ENCODE measurements around the gene KMT2A. TPM values are rescaled to one million over a fixed set of nuclear protein-coding genes. Genes with fewer than 3 reads are reported as not detected.

KMT2A gene
- total RNA-seq, 1 donor from 2014 or later: 24.3 TPM

DNA sequence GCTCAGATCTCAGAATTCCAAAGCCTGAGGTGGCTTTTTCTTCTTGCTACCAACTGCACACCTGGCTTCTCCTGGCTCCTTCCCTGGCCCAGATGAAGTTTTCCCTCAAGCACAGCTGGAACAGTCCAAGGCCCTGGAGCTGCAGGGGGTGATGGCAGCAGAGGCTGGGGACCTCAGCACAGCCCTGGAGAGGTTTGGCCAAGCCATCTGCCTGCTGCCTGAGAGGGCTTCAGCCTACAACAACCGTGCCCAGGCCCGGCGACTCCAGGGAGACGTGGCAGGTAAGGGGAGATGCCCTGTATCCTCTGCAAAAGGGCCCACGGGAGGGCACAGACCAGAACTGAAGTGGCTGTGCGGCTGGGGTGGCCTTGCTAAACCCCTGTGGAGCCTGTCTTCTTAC lies 92.2 kb downstream of the KMT2A start:
- ATAC-seq: no peak
- no peak for DNase-seq (ENCODE audit: missing footprints)
- intact Hi-C loops (cut with DNase I): no loop called here

DNA sequence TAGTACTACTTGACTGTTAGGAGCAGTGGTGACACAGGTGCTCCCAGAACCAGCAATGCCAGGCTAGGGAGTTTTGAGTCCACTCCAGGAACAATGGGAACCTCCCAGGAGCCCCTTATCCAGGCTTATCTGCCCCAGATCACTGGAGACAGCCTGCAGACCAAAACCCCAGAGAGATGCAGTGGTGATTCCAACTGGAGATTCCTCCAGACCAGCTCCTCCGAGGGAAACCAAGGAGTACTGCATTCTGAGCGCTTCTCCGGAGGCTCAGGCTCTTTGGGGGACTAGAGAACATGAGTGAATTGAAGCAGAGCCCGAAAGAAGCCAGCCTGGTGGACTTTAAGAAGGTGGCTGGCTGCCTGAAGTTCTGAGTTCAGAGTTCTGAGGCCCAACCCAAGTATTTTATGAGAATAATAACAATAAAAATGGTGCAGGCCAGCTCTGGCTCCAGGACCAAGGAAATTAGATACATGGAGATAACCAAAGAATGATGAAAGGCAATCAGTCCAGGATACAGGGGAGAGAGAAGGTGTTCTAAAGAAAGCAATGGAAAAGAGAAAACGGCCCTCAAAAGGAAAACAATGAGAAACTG lies 93.4 kb downstream of the KMT2A start:
- ATAC-seq (no peak), DNase-seq (ENCODE audit: missing footprints) (no peak)
- intact Hi-C loops (cut with DNase I): no loop called here

DNA sequence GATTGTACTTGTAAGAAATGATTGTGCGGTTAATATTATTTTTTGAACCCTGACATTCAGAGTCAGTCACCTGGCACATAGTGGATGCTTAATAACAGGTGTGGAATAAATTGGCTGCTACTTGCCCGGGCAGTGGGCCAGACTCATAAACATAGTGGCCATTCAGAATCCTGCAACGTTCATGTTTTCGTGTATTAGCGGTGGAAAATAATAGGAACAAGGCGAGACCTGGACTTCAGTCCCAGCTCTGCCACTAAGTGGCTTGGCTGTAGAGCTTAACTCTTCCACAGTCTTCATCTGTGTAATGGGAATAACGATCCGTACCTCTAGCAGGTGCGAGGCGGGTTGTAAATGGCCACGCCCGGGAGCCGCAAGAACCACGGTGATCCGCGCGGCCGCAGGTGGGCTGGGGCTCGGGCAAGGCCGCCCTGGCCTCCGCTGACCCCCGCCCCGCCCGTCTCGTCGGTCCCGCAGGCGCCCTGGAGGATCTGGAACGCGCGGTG lies 93.9 kb downstream of the KMT2A start:
- no peak for ATAC-seq

DNA sequence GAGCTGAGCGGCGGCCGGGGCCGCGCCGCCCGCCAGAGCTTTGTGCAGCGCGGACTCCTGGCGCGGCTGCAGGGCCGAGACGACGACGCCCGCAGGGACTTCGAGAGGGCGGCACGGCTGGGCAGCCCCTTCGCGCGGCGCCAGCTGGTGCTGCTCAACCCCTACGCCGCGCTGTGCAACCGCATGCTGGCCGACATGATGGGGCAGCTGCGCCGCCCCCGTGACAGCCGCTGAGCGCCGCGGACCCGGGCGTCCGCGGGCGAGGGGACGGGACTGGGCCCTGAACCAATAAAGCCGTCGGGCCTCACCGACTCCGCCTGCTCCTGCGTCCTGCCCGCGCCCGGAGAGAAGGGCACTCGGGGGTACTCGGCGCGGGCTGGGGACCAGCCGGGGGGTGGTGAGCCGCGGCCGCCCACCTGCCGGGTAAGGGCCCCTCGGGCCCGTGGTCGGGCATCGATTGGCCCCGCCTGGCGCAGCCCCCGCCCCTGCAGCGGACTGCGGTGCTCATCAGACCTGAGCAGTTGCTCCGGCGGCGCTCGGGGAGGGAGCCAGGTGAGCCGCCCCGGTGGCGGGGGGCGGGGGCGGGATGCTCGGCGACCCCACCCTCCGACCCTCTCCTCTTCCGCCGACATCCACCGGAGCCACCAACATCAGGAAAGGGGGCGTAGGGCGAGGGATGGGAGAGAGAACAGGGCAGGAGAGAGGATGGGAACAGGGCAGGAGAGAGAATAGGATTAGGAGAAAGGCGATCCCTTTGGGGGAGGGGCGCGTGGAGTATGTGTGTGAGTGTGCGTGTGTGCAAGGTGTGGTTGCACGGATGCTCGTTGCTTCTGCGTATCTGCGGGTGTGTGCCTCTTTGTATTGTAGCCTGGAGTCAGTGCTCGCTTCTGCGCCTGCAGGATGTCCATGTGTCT lies 94.6 kb downstream of the KMT2A start, which contains the start of gene TMEM25:
TSS of gene TMEM25 (plus strand) at position 510 of the 914 bp plus-strand sequence. CDS start 610 bp downstream, outside the sequence.
- ATAC-seq: peak; percentile 78
- intact Hi-C loops (cut with DNase I): no loop called here
- DNase-seq (ENCODE audit: missing footprints): peak; percentile 80

More for the DNA sequence above, 93.9 kb downstream of the KMT2A start:
- intact Hi-C loops (cut with DNase I): no loop called here
- no peak for DNase-seq (ENCODE audit: missing footprints)

DNA sequence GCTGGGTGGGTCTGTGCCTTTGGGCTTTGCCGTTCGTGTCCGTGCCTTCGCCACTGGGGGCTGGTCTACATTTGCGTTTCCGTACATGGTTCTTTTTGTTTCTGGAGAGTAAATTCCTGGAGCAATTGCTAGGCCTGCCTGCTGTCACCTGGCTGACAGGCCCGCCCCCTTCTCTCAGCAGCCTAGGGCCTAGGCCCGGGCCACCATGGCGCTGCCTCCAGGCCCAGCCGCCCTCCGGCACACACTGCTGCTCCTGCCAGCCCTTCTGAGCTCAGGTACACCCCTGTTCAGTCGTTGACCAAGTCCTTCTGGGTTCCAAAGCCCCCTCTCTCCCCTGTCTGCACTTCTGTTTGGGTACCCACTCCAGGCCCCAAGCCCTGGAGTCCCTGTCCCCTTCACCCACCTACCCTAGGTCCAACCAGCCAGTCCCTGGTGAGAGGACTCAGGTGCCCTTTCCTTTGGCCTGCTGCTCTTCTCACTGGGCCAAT lies 95.3 kb downstream of the KMT2A start:
- DNase-seq (ENCODE audit: missing footprints): no peak
- no peak for ATAC-seq
- intact Hi-C loops (cut with DNase I): no loop called here

DNA sequence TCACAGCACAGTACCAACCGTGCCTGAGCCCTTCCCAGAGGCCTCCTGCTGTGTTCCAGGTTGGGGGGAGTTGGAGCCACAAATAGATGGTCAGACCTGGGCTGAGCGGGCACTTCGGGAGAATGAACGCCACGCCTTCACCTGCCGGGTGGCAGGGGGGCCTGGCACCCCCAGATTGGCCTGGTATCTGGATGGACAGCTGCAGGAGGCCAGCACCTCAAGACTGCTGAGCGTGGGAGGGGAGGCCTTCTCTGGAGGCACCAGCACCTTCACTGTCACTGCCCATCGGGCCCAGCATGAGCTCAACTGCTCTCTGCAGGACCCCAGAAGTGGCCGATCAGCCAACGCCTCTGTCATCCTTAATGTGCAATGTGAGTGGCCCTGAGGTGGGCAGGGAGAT lies 95.8 kb downstream of the KMT2A start:
- DNase-seq (ENCODE audit: missing footprints) (no peak), ATAC-seq (no peak)
- intact Hi-C loops (cut with DNase I): no loop called here

DNA sequence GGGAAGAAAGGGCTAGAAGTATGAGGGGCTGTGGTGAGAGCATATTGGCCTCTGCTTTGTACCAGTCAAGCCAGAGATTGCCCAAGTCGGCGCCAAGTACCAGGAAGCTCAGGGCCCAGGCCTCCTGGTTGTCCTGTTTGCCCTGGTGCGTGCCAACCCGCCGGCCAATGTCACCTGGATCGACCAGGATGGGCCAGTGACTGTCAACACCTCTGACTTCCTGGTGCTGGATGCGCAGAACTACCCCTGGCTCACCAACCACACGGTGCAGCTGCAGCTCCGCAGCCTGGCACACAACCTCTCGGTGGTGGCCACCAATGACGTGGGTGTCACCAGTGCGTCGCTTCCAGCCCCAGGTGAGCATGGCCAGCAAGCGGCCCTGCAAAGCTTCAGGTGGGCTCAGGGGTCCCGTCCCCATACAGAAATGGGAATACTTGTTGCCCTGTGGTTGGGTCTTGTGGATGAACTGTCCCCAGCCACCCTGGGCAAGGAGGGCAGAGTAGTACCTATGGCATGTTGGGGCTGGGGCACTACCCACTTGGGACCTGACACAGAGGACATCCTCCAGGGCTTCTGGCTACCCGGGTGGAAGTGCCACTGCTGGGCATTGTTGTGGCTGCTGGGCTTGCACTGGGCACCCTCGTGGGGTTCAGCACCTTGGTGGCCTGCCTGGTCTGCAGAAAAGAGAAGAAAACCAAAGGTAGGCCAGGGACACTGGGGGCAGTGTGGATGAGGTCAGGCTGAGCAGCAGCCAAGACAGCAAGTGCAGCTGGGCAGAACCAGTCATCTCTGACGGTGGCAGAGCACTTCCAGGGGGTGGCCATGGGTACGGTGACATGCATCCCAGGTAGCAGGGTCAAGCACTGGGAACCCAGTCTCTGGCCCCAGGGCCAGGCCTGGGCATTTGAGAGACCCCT lies 96.8 kb downstream of the KMT2A start:
- intact Hi-C loops (cut with DNase I): no loop called here
- DNase-seq (ENCODE audit: missing footprints) (no peak), ATAC-seq (no peak)

DNA sequence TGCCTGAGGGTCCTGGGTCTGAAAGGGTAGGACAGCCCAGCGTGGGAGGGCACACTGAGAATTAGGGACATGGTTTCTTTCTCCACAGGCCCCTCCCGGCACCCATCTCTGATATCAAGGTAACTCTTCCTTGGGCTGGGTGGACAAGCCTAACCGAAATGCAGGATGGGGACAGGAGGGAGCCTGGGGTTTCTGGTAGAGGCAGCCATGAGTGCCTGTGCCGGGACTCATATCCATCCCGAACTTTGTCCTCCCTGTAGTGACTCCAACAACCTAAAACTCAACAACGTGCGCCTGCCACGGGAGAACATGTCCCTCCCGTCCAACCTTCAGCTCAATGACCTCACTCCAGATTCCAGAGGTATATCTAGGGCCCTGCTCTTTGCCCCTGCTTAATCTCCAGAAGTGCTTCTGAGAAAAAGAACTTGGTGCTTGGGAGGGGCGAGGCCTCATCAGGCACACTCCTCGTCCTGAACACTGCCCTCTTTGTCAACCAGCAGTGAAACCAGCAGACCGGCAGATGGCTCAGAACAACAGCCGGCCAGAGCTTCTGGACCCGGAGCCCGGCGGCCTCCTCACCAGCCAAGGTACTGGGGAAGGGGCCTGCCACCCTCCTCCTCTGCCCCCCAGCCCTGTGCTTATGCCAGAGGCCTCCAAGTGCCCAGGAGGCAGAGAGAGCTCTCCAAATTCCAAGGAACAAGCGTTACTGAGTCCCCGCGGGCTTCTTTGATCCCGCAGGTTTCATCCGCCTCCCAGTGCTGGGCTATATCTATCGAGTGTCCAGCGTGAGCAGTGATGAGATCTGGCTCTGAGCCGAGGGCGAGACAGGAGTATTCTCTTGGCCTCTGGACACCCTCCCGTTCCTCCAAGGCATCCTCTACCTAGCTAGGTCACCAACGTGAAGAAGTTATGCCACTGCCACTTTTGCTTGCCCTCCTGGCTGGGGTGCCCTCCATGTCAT lies 97.8 kb downstream of the KMT2A start:
- ATAC-seq: no peak
- intact Hi-C loops (cut with DNase I): no loop called here
- no peak for DNase-seq (ENCODE audit: missing footprints)

DNA sequence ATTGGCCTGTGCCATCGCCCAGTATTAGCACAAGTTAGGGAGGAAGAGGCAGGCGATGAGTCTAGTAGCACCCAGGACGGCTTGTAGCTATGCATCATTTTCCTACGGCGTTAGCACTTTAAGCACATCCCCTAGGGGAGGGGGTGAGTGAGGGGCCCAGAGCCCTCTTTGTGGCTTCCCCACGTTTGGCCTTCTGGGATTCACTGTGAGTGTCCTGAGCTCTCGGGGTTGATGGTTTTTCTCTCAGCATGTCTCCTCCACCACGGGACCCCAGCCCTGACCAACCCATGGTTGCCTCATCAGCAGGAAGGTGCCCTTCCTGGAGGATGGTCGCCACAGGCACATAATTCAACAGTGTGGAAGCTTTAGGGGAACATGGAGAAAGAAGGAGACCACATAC lies 99.0 kb downstream of the KMT2A start:
- no peak for ATAC-seq
- intact Hi-C loops (cut with DNase I): no loop called here
- no peak for DNase-seq (ENCODE audit: missing footprints)

DNA sequence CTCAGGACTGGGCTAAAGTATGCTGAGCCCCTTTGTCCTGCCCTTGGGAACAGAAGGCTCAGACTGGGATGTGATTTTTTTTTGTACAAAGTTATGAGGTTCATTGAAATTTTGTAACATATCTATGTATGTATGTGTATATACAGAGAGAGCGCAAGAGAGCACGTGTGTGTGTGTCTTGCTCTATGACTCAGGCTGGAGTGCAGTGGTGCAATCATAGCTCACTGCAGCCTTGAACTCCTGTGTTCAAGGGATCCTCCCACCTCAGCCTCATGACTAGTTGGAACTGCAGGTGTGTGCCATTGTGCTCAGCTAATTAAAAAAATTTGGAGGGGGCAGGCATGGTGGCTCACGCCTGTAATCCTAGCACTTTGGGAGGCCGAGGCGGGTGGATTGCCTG lies 100.4 kb downstream of the KMT2A start:
- ATAC-seq: no peak
- DNase-seq (ENCODE audit: missing footprints): no peak
- intact Hi-C loops (cut with DNase I): no loop called here

DNA sequence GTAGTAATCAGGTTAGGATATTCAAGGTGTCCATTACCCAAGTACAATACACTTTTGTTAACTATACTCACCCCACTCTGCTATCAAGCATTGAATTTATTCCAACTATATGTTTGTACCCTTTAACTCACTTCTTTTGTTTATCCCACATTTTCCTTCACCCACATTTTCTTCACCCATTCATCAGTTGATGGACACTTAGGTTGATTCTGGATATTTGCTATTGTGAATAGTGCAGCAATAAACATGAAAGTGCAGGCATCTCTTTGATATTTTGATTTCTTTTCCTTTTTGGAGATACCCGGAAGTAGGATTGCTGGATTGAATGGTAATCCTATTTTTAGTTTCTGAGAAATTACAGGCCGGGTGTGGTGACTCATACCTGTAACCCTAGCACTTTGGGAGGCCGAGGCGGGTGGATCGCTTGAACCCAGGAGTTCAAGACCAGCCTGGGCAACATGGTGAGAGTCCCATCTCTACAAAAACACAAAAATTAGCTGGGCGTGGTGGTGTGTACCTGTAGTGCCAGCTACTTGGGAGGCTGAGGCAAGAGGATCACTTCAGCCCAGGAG lies 101.2 kb downstream of the KMT2A start:
- ATAC-seq (no peak), DNase-seq (ENCODE audit: missing footprints) (no peak)
- intact Hi-C loops (cut with DNase I): no loop called here

DNA sequence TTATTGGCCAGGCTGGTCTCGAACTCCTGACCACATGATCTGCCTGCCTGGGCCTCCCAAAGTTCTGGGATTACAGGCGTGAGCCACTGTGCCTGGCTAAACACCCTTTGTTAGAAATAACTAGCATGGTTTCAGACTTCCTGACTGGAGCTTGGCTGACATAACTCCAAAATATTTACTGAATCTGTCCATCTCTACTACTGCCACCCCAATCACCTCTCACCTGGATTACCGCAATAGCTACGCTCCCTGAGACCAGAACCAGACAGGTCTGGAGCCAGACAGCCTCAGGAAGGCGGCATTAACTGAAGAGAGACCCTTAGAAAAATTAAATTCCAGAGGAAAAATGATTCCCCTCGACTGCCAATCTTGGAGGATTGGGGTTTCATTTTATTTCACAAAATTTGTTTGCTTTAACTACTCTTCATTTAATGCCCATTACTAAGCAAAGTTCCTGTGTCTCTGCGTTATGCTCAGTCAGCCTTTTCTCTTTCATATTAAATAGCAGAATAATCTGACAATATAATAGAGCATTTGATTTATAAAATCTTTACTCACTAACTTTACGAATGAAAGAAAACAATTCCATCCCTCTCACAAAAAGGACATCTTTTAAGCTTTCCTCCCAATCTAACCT lies 107.8 kb downstream of the KMT2A start:
- intact Hi-C loops (cut with DNase I): no loop called here
- ATAC-seq: no peak

DNA sequence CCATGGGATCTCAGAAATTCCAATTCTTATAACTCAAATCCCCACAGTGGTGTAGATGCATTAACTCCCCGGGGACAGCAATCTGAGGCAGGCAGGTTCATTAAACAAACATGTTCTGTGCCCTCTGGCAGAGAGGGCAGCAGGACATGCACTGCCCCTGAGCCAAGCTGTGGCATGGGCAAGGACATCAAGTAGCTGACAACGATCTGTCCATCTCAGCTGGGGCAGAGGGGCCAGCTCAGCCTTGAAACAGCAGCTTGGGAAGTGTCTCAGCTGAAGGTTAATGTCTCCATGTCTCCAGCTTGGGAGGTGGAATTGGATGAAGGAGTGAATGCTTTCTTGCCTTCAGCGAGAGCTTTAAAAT lies 108.3 kb downstream of the KMT2A start:
- intact Hi-C loops (cut with DNase I): no loop called here
- ATAC-seq: no peak

More for the DNA sequence above, 107.8 kb downstream of the KMT2A start:
- no peak for DNase-seq (ENCODE audit: missing footprints)

DNA sequence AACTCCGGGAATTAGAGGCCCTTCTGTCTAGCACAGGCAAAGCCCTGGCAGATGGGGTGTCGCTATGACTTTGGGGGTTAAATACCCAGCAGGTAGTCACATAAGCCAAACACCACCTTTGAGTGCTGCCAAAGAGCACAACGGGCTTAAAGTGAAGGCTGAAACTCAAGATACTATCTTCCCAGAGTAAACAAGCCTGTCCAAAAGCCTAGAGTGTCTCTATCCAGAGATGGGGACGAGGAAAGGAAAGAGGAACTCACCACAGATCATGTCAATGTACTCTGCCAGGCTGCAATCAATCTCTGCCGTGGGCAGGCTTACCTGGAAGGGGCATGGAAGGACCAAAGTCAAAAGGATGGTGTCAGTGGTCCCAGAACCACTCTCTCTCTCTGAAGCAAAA lies 109.2 kb downstream of the KMT2A start:
- DNase-seq (ENCODE audit: missing footprints) (no peak), ATAC-seq (no peak)
- intact Hi-C loops (cut with DNase I): no loop called here

More for the DNA sequence above, 108.3 kb downstream of the KMT2A start:
- no peak for DNase-seq (ENCODE audit: missing footprints)

DNA sequence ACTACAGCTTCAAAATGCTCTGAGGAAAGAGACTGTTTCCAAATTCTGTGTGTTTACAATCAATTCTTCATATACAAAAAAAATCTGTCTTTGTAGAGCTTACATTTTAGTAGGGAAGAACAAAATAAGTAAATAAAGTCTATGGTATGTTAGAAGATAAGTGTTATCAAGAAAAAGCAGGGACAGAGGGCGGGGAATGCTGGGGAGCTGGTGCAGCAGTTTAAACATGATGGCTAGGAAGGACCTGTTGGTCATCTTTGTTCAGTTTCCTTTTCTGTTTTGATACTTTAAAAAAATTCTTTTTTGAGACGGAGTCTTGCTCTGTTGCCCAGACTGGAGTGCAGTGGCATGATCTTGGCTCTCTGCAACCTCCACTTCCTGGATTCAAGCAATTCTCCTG lies 110.8 kb downstream of the KMT2A start:
- no peak for ATAC-seq
- intact Hi-C loops (cut with DNase I): no loop called here
- no peak for DNase-seq (ENCODE audit: missing footprints)

DNA sequence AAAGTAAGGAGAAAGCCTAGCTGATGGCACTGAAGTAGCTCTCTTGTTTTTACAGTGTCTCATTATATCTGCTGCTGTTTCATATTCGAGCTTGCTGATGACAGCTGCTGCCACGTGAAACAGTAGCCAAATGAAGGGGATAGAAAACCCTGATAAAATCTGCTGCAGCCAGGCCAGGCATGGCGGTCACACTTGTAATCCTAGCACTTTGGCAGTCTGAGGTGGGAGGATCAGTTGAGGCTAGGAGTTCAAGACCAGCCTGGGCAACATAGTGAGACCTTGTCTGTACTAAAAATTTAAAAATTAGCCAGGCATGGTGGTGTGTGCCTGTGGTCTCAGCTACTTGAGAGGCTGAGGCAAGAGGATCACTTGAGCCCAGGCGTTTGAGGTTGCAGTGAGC lies 116.0 kb downstream of the KMT2A start:
- intact Hi-C loops (cut with DNase I): no loop called here
- ATAC-seq: no peak
- no peak for DNase-seq (ENCODE audit: missing footprints)

DNA sequence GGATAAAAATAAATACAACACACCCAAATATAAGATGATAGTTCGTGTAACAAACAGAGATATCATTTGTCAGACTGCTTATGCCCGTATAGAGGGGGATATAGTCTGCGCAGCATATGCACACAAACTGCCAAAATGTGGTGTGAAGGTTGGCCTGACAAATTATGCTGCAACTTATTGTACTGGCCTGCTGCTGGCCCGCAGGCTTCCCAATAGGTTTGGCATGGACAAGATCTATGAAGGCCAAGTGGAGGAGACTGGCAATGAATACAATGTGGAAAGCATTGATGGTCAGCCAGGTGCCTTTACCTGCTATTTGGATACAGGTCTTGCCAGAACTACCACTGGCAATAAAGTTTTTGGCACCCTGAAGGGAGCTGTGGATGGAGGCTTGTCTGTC lies 124.5 kb downstream of the KMT2A start:
- DNase-seq (ENCODE audit: missing footprints) (no peak), ATAC-seq (no peak)
- intact Hi-C loops (cut with DNase I): no loop called here

All from Right ventricle myocardium inferior (tissue), 1 donor.